ENCODE results near the gene CAPN5.

Gene CAPN5

GRCh38 chr11:77071077-77071476 lies 4.3 kb downstream of the CAPN5 start:
- DNase-seq (ENCODE audit: low read depth) = no peak
- H3K4me3 ChIP-seq (ENCODE audit: low read length) = no peak overlapping the region
- TF ChIP-seq CTCF (conservative IDR thresholded peaks at IDR 0.05; ENCODE audit: low read depth, low read length) = no peak

- TF ChIP-seq CTCF (conservative IDR thresholded peaks at IDR 0.05; ENCODE audit: low read depth, low read length) = no peak
- no peak for DNase-seq (ENCODE audit: low read depth)
- H3K4me3 ChIP-seq (ENCODE audit: low read length) = no peak overlapping the region
Measured at GRCh38 chr11:77071671-77072605, 5.2 kb downstream of the CAPN5 start.

- H3K4me3 ChIP-seq (ENCODE audit: low read length) = no peak overlapping the region
- TF ChIP-seq CTCF (conservative IDR thresholded peaks at IDR 0.05; ENCODE audit: low read depth, low read length) = no peak
- DNase-seq (ENCODE audit: low read depth) = no peak
Measured at GRCh38 chr11:77072851-77073327, 6.1 kb downstream of the CAPN5 start.

- DNase-seq (ENCODE audit: low read depth) = peak; percentile 62
- peak; percentile 54 for TF ChIP-seq CTCF (conservative IDR thresholded peaks at IDR 0.05; ENCODE audit: low read depth, low read length)
- no peak overlapping the region for H3K4me3 ChIP-seq (ENCODE audit: low read length)
Measured at GRCh38 chr11:77073328-77074001, 6.7 kb downstream of the CAPN5 start.

- no peak for TF ChIP-seq CTCF (conservative IDR thresholded peaks at IDR 0.05; ENCODE audit: low read depth, low read length)
- no peak for DNase-seq (ENCODE audit: low read depth)
- H3K4me3 ChIP-seq (ENCODE audit: low read length) = no peak overlapping the region
Measured at GRCh38 chr11:77074205-77074604, 7.4 kb downstream of the CAPN5 start.

GRCh38 chr11:77074626-77075221 lies 8.0 kb downstream of the CAPN5 start:
- no peak for DNase-seq (ENCODE audit: low read depth)

More at GRCh38 chr11:77074626-77075221, 8.0 kb downstream of the CAPN5 start:
- no peak for TF ChIP-seq CTCF (conservative IDR thresholded peaks at IDR 0.05; ENCODE audit: low read depth, low read length)
- no peak overlapping the region for H3K4me3 ChIP-seq (ENCODE audit: low read length)
